Left ventricle myocardium inferior (tissue), 1 donor: Measurements from ENCODE around the gene FANCF. TPM values are rescaled to one million over a fixed set of nuclear protein-coding genes. Genes with fewer than 3 reads are reported as not detected.

Experiments used
- DNase-seq: peaks from one replicate; pipeline ENCODE4 v3.0.0-alpha.2; 2020
- H3K27ac ChIP-seq: fragments of 200-600 bp; replicated peaks from 2 replicates; pipeline ENCODE4 v1.8.0; 2021
- H3K27me3 ChIP-seq: fragments of 200-600 bp; 2 replicates; pipeline ENCODE4 v1.8.0; 2021; ENCODE audit warnings: low read depth
- H3K36me3 ChIP-seq: fragments of 200-600 bp; 2 replicates; pipeline ENCODE4 v1.8.0; 2021
- H3K4me1 ChIP-seq: fragments of 200-600 bp; 2 replicates; pipeline ENCODE4 v1.8.0; 2021
- H3K4me3 ChIP-seq: fragments of 200-600 bp; 2 replicates; pipeline ENCODE4 v1.8.0; 2021; ENCODE audit warnings: mild to moderate bottlenecking, moderate library complexity
- H3K9me3 ChIP-seq: fragments of 200-600 bp; replicated peaks from 2 replicates; pipeline ENCODE4 v1.8.0; 2021
- intact Hi-C: fragments of 100-400 bp; cut with micrococcal nuclease; formaldehyde crosslinking; loops from one replicate; pipeline ENCODE4 v1.11.0; 2022
- total RNA-seq: library from RNA; stranded (reverse); fragmentation: NEBNext Ultra II Directional; extraction: Animal tissue kit (Norgen Biotek cat#: 25700); gene quantifications from one replicate; pipeline ENCODE4 v1.2.1, GENCODE V29; 2021
- TF ChIP-seq, protein P1 (sequence below): fragments of 200-600 bp; IDR thresholded peaks from 2 replicates; pipeline ENCODE4 v1.8.0; 2021; ENCODE audit warnings: antibody characterized with exemption, mild to moderate bottlenecking, borderline replicate concordance
- donor health status: DM: no; HTN: yes; CAD: no; lungs with severe emphysema.

The FANCF gene
- total RNA-seq, 1 donor from 2014 or later, result 5.3 TPM

- no peak overlapping the region for H3K4me3 ChIP-seq
- peak overlapping the region; percentile 37 for H3K27ac ChIP-seq
- DNase-seq, result no peak
- intact Hi-C loops, result no loop called here
- no peaks in the 10 kb centered on the region for H3K9me3 ChIP-seq
- TF ChIP-seq, protein P1, sequence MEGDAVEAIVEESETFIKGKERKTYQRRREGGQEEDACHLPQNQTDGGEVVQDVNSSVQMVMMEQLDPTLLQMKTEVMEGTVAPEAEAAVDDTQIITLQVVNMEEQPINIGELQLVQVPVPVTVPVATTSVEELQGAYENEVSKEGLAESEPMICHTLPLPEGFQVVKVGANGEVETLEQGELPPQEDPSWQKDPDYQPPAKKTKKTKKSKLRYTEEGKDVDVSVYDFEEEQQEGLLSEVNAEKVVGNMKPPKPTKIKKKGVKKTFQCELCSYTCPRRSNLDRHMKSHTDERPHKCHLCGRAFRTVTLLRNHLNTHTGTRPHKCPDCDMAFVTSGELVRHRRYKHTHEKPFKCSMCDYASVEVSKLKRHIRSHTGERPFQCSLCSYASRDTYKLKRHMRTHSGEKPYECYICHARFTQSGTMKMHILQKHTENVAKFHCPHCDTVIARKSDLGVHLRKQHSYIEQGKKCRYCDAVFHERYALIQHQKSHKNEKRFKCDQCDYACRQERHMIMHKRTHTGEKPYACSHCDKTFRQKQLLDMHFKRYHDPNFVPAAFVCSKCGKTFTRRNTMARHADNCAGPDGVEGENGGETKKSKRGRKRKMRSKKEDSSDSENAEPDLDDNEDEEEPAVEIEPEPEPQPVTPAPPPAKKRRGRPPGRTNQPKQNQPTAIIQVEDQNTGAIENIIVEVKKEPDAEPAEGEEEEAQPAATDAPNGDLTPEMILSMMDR, result no peak
- H3K4me1 ChIP-seq, result peaks cover 30% of the 10 kb centered on the region
- peaks cover 10% of the 10 kb centered on the region for H3K27me3 ChIP-seq
- H3K36me3 ChIP-seq, result no peaks in the 10 kb centered on the region
These were observed 43.7 kb upstream of the FANCF start for GRCh38 chr11:22669368-22669767.

- Histone ChIP-seq H3K36me3 (no peaks in the 10 kb centered on the region), H3K27me3 (peaks cover 10% of the 10 kb centered on the region), H3K27ac (peak overlapping the region; percentile 89), H3K4me3 (peak overlapping the region; percentile 69), H3K4me1 (peaks cover 30% of the 10 kb centered on the region), H3K9me3 (no peaks in the 10 kb centered on the region)
- no peak for DNase-seq
- intact Hi-C loops, result no loop called here
- TF ChIP-seq, protein P1, result no peak
These were observed 42.6 kb upstream of the FANCF start for GRCh38 chr11:22668005-22668796.

DNA sequence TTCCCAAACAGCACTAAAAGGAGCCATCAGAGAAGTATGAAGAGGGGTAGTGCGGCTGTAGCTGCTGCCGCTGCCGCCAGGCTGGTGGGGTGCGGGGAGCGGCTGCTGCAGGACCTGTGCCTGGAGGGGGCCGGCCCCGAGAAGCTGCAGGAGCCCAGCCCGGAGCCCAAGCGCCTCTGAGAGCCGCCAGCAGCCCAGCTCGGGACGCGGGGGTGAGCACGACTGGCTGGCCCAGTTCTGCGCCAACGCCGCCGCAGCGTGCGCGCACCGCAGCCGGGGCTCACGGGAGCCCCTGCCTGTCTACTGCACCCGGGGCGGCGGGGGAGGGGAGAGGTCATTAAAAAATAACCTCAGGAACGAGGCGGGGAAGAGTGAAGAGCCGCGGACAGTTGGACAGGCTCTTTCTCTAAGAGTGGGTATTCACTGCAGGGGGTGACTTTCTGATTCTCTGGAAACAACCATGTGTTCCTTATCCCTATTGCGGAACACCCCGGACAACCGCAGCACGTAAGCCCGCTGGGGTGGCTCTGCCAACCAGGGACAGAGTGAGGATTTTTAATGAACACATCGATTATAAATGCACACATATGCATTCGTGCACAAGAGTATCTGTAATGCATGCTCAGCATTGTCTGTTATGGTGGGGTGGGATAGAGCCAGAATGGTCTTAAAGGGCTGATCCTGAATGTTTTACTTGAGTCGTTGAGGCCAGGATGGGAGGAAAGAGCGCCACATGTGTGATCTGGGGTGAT lies 41.2 kb upstream of the FANCF start:
- Histone ChIP-seq H3K27ac (peak overlapping the region; percentile 89), H3K9me3 (no peaks in the 10 kb centered on the region), H3K36me3 (no peaks in the 10 kb centered on the region), H3K4me3 (peak overlapping the region; percentile 69), H3K4me1 (peaks cover 23% of the 10 kb centered on the region), H3K27me3 (peaks cover 10% of the 10 kb centered on the region)
- DNase-seq, result peak; percentile 60
- intact Hi-C loops, result no loop called here
- TF ChIP-seq, protein P1, result peak; percentile 44

DNA sequence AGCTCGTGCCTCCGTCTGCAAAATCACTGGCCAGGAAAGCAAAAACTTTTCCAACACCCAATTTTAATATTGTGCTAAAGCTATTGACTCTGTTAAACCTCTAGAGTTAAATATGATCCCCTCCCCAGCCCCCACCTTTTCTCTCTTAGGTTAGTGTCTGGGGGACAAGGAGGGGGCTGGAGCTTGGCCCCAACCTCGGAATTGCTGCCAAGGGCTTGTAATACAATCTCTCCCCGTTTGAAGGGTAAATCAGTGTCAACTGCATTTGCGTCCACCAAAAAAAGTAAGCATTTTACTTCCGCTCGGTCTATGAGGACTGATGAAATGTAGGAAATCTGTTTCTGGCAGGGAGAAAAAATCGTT lies 40.7 kb upstream of the FANCF start, which contains the start of gene GAS2:
TSS of gene GAS2 (plus strand) at position 287 of the 363 bp plus-strand sequence. CDS start 8,259 bp downstream, outside the sequence.
- Histone ChIP-seq H3K36me3 (no peaks in the 10 kb centered on the region), H3K9me3 (no peaks in the 10 kb centered on the region), H3K4me3 (peak within 1 kb of the TSS; percentile 69), H3K27me3 (peaks cover 10% of the 10 kb centered on the region), H3K27ac (peak within 1 kb of the TSS; percentile 89), H3K4me1 (peaks cover 17% of the 10 kb centered on the region)
- DNase-seq, result no peak
- intact Hi-C loops, result no loop called here
- TF ChIP-seq, protein P1, result no peak

DNA sequence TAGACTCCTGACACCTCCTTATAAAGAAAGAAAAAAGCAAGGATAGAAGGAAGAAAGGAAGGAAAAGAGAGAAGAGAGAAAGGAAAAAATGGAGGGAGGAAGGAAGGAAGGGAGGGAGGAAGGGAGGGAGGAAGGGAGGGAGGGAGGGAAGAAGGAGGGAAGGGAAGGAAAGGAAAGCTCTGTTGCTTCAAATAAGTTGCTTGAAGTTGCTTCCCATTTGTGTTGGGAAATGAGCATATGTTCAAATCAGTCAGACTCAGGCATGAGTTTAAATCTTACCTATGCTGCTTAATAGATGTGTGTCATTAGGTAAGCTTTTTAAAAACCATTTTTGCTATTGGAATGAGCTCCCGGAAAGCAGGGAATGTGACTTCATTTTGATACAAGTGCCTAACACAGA lies 34.2 kb upstream of the FANCF start:
- intact Hi-C loops, result no loop called here
- TF ChIP-seq, protein P1, result no peak
- Histone ChIP-seq H3K27ac (no peak overlapping the region), H3K36me3 (no peaks in the 10 kb centered on the region), H3K9me3 (no peaks in the 10 kb centered on the region), H3K4me1 (no peaks in the 10 kb centered on the region), H3K27me3 (no peaks in the 10 kb centered on the region), H3K4me3 (no peak overlapping the region)
- DNase-seq, result no peak
